ENCODE measurements around the gene SPDEF. TPM values are rescaled to one million over a fixed set of nuclear protein-coding genes. Genes with fewer than 3 reads are reported as not detected.

SPDEF gene
- total and polyA plus RNA-seq, 2 experiments from 2014 or later, result 0.69 TPM; not detected in 1

DNA sequence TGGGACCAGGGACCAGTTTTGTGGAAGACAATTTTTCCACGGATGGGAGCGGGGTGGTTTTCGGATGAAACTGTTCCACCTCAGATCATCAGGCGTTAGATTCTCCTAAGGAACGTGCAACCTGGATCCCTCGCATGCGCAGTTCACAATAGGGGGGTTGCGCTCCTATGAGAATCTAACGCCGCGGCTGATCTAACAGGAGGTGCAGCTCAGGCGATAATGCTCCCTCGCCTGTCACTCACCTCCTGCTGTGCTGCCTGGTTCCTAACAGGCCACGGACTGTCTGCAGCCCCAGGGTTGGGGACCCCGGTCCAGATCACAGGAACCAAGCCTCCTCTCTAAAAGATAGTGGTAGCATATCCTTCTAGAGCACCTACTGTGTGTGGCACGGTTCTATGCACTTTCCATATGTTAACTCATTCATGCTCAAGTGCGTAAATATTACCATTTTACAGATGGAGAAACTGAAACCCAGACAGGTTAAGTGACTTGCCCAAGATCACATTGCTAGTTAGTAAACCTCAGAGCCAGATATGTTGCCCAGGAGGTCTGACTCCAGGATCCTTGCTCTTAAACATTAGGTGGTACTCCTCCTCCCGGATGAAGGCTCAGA, 25.3 kb downstream of the SPDEF start (continued):
- no peak for TF ChIP-seq ZNF462 (CRISPR knock-in tag; IDR thresholded peaks at IDR 0.05)
- TF ChIP-seq EZH2phosphoT487 (IDR thresholded peaks at IDR 0.05; ENCODE audit: unreplicated experiment), result no peak
- no peak for TF ChIP-seq STAT1 (IDR thresholded peaks at IDR 0.05; ENCODE audit: unreplicated experiment)
- no peak for TF ChIP-seq POLR2AphosphoS5 (IDR thresholded peaks at IDR 0.05; ENCODE audit: low read depth)
- no peak for TF ChIP-seq ZNF331 (CRISPR knock-in tag; IDR thresholded peaks at IDR 0.05; ENCODE audit: low read depth)
- TF ChIP-seq JUNB (IDR thresholded peaks at IDR 0.05; ENCODE audit: unreplicated experiment), result no peak
- TF ChIP-seq, protein P1, sequence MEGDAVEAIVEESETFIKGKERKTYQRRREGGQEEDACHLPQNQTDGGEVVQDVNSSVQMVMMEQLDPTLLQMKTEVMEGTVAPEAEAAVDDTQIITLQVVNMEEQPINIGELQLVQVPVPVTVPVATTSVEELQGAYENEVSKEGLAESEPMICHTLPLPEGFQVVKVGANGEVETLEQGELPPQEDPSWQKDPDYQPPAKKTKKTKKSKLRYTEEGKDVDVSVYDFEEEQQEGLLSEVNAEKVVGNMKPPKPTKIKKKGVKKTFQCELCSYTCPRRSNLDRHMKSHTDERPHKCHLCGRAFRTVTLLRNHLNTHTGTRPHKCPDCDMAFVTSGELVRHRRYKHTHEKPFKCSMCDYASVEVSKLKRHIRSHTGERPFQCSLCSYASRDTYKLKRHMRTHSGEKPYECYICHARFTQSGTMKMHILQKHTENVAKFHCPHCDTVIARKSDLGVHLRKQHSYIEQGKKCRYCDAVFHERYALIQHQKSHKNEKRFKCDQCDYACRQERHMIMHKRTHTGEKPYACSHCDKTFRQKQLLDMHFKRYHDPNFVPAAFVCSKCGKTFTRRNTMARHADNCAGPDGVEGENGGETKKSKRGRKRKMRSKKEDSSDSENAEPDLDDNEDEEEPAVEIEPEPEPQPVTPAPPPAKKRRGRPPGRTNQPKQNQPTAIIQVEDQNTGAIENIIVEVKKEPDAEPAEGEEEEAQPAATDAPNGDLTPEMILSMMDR (conservative IDR thresholded peaks at IDR 0.05; ENCODE audit: low read depth in 2 of 2), result no peak
- no peak for TF ChIP-seq EZH2 (IDR thresholded peaks at IDR 0.05; ENCODE audit: low read depth, unreplicated experiment)
- no peak for TF ChIP-seq CREB1 (CRISPR knock-in tag; IDR thresholded peaks at IDR 0.05; ENCODE audit: low read depth)
